Gastrocnemius medialis (tissue), 4 donors: Measurements from ENCODE around the gene LRRC51.

Experiments
- CTCF ChIP-seq, 5 experiments: fragments of 450-650 bp in 3 of 5; fragments of 200-600 bp in 2 of 5; sonication (generic) in 2 of 5; IDR thresholded peaks in 4 of 5; conservative IDR thresholded peaks in 1 of 5; 1 replicate in 4 of 5; 2 replicates in 1 of 5; pipeline ENCODE4 v1.5.1; 2016 to 2019; ENCODE audit warnings: antibody characterized with exemption in 5 of 5, mild to moderate bottlenecking in 3 of 5, moderate library complexity in 3 of 5
- POLR2A ChIP-seq, 2 donors: fragments of 450-650 bp; IDR thresholded peaks; one replicate each; pipeline ENCODE4 v1.6.1; 2017; ENCODE audit warnings: antibody characterized with exemption in 2 of 2, mild to moderate bottlenecking in 2 of 2, moderate library complexity in 2 of 2

- no peak for TF ChIP-seq POLR2A (IDR thresholded peaks at IDR 0.05)
- no peak for TF ChIP-seq CTCF (IDR thresholded peaks at IDR 0.05 in 4 of 5, conservative IDR thresholded peaks at IDR 0.05 in 1 of 5)
These were observed 7.6 kb downstream of the LRRC51 start for GRCh38 chr11:72088076-72088808.
